Endothelial cell of hepatic sinusoid (primary cell): ENCODE data around the gene UNC50.

ENCODE experiments used
- in situ Hi-C: cut with HindIII; loops from 2 replicates; pipeline ENCODE4 v1.10.0; 2017; ENCODE audit warnings: low sequenced_read_pairs

The UNC50 gene, protein sequence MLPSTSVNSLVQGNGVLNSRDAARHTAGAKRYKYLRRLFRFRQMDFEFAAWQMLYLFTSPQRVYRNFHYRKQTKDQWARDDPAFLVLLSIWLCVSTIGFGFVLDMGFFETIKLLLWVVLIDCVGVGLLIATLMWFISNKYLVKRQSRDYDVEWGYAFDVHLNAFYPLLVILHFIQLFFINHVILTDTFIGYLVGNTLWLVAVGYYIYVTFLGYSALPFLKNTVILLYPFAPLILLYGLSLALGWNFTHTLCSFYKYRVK

GRCh38 chr2:98608116-98608961, at the start of gene UNC50, which contains the start of gene COA5:
UNC50 (plus strand) TSS chr2:98608589; CDS start chr2:98609760, 1,171 bp downstream.
COA5 (minus strand) TSS chr2:98608512; CDS start chr2:98608405, 107 bp downstream.
- in situ Hi-C loops: no loop called here

DNA sequence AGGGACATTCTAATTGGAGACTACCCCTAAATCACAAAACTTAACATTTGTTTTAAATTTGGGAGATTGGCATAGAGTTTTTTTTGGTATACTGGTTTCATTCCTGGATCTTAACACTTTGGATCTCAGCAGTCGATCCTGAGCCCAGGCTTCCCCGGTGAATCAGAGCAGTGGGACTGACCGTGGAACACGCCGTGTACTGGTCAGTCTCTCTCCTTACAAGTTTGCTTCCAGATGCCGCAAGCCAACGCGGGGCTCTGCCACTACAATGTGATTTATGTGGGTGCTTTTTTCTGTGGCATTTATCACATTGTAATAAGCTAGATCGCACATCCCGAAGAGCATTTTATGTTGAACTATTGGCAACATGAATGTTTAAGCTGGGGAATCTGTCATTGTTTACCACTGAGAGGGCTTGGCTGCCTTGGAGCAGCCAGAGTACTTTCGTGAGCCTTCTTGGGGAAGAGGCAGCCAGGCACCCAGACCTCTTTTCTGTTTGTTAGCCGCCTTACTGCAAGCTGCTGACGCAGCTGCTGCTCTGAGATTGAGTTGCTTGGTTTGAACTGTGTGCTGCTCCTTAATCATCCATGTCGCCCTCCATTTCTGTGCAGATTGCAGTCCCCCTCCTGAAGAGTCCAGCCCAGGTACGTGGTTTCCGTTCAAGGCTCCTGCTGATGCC, 49.4 kb upstream of the UNC50 start:
- in situ Hi-C loops: loop anchor here (5.0 kb wide), 1 partner anchor 107 kb away; no protein-coding TSS in a partner anchor

GRCh38 chr2:98559581-98559980, 48.8 kb upstream of the UNC50 start:
- in situ Hi-C loops: loop anchor here (5.0 kb wide), 1 partner anchor 107 kb away; no protein-coding TSS in a partner anchor

GRCh38 chr2:98560256-98560771, 48.1 kb upstream of the UNC50 start:
- in situ Hi-C loops: no loop called here

- in situ Hi-C loops: no loop called here
These were observed 47.4 kb upstream of the UNC50 start for GRCh38 chr2:98561018-98561417.

DNA sequence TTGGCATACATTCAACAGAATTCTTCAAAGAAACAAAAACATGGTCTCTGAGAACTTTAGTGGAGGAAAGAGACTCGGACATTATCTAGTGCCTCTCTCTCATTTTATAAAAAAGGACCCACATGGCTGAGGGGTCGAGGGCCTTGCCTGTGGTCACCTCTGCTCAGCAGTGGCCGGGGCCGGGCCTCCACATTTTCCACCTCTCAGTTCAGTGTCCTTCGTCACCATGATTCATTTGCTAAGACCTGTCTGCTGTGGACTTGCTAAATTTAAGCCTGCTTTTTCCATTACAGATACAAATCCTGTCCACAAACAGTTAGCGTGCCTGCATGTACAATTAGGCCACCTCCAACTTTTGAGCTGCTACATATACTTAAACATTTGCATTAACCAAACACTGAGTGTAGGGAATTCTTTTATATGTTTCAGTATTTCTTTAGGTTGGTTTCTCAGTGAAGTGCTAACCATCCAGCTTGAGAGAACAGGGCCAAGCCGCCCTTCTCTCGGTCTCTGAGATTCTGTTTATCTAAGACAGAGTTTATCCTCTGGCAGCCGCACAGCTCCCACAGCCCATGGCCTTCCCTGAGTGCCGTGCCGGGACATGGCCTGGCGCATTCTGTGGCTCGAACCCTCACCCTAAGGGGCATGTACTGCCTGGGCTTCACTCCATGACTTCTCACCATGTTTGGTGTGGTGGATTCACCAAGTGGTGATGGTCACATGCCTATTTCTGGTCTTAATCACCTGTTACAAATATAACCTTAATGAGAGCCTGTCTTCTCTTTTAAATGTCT, 46.3 kb upstream of the UNC50 start:
- in situ Hi-C loops: no loop called here

DNA sequence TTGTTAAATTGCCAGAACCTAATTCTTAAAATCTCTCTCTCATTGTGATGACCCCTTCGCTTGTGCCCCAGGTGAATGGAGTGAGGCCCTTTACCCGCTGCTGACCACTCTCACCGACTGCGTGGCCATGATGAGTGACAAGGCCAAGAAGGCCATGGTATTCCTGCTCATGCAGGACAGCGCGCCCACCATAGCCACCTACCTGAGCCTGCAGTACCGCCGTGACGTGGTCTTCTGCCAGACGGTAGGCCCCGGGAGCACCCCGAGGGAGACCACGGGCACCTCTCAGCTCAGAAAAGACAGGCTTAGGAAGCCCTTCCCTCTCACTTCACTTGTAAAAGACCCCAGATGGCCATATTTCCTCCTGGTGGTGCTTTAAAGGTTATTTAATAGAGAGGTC, 45.0 kb upstream of the UNC50 start:
- in situ Hi-C loops: no loop called here

GRCh38 chr2:98564541-98565132, 43.8 kb upstream of the UNC50 start:
- in situ Hi-C loops: no loop called here

DNA sequence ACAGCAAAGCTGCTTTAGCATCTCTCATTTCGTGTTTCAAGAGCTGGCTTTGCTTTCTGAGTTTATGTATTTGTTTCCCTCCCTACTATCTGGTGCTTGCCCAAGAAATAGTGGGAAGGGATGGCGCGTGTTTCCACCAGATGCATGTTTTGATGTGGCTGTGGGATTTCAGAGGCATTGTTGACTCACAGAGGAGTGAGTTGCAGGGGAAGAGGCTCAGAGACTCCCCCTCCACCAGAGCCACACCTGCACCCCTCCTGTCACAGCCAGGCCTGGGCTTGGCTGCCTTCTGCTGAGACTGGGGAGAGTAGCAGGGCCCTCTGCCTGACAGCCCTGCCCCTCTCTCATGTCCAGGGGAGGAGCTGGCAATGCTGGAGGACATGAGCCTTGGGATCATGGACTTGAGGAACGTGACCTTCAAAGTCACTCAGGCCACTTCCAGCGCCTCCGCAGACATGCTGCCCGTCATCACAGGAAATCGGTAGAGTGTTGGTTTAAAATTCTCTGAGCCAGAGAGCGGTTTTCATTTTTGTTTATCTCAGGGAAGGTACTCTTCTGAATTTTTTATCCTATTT, 43.0 kb upstream of the UNC50 start:
- in situ Hi-C loops: no loop called here

DNA sequence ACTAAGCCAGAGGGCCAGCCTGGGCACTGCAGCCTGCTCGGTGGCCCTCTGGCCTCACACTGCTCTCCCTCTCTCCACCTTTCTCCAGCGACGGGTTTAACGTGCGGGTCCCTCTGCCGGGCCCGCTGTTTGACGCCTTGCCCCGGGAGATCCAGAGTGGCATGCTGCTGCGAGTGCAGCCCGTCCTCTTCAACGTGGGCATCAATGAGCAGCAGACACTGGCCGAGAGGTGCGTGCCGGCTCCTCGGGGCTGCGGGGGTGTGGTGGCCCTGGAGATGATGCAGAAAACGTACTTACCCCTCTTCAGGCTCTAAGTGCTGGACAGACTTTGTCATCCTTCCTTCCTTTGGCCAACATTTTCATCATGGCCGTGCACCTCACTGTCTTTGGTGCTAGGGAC, 42.4 kb upstream of the UNC50 start:
- in situ Hi-C loops: no loop called here

DNA sequence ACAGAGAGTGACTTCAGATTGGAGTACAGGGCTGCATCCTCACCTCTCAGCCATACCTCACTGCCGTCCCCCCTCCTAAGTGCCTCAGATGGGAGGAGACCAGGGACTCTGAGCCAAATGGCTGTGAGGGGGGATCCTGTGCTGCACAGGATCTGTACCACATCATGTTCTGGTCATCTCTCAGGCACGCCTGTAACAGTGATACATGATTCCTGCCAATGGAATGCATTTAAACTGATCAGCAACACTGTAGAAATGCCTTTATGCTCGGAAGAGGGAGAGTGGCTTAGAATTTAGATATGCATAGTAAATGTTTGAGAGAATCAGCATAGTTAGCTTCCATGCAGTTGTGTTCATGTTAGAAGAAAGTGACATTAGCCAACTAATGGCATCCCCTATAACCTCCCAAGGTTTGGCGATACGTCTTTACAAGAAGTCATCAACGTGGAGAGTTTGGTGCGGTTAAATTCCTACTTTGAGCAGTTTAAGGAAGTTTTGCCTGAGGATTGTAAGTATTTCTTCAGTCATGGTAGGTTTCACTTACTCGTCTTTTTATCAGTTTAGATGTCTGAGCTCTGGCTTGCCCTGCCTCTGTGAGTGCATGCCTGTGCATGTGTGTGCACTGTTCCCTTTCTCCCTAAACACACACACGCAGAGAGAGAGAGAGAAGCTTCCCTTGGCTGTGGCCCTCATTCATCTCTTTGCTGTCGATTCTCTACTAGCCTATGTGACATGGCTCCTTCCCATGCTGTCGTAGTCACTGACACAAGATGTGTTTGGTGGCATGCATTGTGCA, 40.0 kb upstream of the UNC50 start:
- in situ Hi-C loops: no loop called here

DNA sequence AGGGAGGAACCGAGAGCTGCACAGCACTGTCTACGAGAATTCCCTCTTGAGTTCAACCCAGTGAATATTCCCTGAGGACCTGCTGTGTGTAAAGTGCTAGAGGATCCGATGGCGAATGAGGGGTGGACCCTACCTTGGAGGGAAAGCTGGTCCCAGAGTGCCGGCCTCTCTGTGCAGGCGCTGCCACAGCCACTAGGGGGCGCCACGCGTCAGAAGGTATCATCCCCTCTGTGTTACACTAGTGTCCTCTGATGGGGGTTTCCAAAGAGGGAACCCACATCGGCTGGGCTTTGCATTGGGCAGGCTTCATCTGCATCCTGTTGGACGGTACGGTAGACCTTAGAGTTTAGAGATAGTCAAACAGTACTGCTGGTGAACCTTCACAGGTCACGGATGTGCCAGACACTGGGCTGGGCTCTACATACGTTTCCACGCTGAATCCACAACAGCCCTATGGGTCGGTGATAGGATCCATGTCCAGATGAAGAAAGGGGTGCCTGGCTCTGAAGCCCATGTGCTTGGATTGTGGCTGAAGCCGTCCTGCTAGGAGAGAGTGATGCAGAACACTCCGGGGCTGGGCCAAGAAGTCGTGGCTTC, 39.1 kb upstream of the UNC50 start:
- in situ Hi-C loops: no loop called here

- in situ Hi-C loops: no loop called here
These were observed 38.5 kb upstream of the UNC50 start for GRCh38 chr2:98569915-98570314.

DNA sequence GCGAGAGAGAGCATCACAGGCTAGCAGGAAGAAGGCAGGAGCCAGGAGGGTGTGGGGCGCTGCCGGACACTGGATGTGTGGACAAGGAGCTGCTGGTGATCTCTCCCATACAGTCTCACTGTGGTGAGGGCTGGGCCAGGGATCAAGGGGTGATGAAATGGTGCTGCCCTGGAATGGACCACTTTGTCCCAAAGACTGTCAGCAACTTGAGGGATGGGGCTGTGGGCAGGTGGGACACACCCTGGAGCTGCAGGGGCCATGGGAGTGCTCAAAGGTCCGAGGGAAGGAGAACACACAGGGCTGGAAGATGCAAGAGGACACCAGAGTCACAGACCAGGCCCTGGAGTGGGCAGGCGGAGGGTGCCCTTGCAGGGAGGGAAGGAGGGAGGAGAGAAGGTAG, 38.0 kb upstream of the UNC50 start:
- in situ Hi-C loops: no loop called here

- in situ Hi-C loops: no loop called here
These were observed 37.2 kb upstream of the UNC50 start for GRCh38 chr2:98571121-98571701.

DNA sequence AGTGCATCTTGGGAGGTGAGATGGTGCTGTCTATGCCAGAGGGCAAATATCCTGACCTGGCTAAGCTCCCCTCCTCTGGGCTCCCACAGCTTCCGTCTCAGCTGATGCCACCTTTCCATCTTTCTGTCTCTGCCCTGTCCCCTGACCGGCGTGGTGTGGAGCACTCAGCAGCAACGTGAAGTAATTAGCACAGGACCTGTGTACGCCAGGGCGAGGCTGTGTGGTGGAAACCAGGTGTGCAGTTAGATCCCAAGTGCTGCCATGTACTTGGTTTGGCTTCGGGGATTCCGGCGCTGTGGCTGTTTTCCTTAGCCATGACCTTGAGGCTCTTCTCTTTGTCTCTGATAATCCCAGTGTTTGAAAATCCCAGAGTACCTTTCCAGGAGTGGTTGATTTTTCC, 36.6 kb upstream of the UNC50 start:
- in situ Hi-C loops: no loop called here

DNA sequence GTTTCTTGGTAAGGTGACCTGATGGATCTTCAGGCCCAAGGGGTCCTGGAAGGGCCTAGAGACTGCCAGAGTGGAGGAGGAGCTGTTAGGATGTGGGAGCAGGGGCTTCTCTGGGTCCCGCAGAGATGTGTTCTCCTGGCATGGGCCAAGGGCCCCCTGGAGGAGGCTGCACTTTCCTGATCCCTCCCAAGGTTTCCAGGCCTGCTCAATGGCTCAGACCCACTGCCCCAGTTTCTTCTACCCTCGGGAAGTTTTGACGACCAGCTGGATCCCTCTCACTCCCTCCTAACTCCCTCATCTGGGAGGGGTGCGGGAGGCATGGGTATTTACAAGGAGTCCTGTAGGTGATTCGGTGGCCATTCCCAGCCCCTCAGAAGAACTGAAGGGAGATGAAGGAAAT, 36.2 kb upstream of the UNC50 start:
- in situ Hi-C loops: no loop called here

DNA sequence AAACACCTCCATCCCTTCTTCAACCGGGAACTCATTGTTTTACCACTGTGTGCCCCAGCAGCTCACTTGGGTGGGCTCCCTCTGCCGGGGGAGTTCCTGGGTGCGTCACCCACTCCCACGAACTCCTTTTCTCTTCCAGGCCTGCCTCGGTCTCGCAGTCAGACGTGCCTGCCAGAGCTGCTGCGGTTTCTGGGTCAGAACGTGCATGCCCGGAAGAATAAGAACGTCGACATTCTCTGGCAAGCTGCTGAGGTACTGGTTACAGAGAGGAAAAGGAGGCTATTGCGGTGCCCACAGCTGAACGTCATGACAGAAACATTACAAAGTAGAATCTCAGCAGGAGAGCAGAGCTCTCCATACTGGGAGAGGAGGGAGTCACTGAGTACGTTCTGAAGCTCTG, 35.7 kb upstream of the UNC50 start:
- in situ Hi-C loops: no loop called here
